ENCODE data around the gene CNGA1. TPM values are rescaled to one million over a fixed set of nuclear protein-coding genes. Genes with fewer than 3 reads are reported as not detected.
"Not testable (repeated sequence)": the region's sequence is repeated elsewhere in the genome, so short reads cannot be mapped to it uniquely, and the experiment has no call there.

CNGA1 gene
- total RNA-seq, 1 donor from 2014 or later, result not detected

- no peak for DNase-seq (ENCODE audit: low read depth, low spot score)
Measured at GRCh38 chr4:47972721-47973120, 43.8 kb downstream of the CNGA1 start.

- no peak for DNase-seq (ENCODE audit: low read depth, low spot score)
Measured at GRCh38 chr4:47972181-47972580, 44.3 kb downstream of the CNGA1 start.

- DNase-seq (ENCODE audit: low read depth, low spot score), result no peak
Measured at GRCh38 chr4:47968847-47969246, 47.6 kb downstream of the CNGA1 start.

GRCh38 chr4:47954677-47955076 lies 61.8 kb downstream of the CNGA1 start:
- no peak for DNase-seq (ENCODE audit: low read depth, low spot score)

- no peak for DNase-seq (ENCODE audit: low read depth, low spot score)
Measured at GRCh38 chr4:47954245-47954644, 62.2 kb downstream of the CNGA1 start.

GRCh38 chr4:47945930-47946726 lies 70.4 kb downstream of the CNGA1 start:
- DNase-seq (ENCODE audit: low read depth, low spot score), result no peak

- no peak for DNase-seq (ENCODE audit: low read depth, low spot score)
Measured at GRCh38 chr4:47942081-47942819, 74.2 kb downstream of the CNGA1 start.

- DNase-seq (ENCODE audit: low read depth, low spot score), result no peak
Measured at GRCh38 chr4:47939456-47939855, 77.0 kb downstream of the CNGA1 start.

- no peak for DNase-seq (ENCODE audit: low read depth, low spot score)
Measured at GRCh38 chr4:47936336-47936735, 80.1 kb downstream of the CNGA1 start.

GRCh38 chr4:47933840-47934239 lies 82.6 kb downstream of the CNGA1 start:
- no peak for DNase-seq (ENCODE audit: low read depth, low spot score)

GRCh38 chr4:47930971-47931804 lies 85.3 kb downstream of the CNGA1 start:
- no peak for DNase-seq (ENCODE audit: low read depth, low spot score)

GRCh38 chr4:47929682-47930201 lies 86.7 kb downstream of the CNGA1 start:
- no peak for DNase-seq (ENCODE audit: low read depth, low spot score)

- DNase-seq (ENCODE audit: low read depth, low spot score), result no peak
Measured at GRCh38 chr4:47926667-47927258, 89.7 kb downstream of the CNGA1 start.

GRCh38 chr4:47923261-47923608 lies 93.2 kb downstream of the CNGA1 start:
- DNase-seq (ENCODE audit: low read depth, low spot score), result not testable (repeated sequence)

- not testable (repeated sequence) for DNase-seq (ENCODE audit: low read depth, low spot score)
Measured at GRCh38 chr4:47922436-47923260, 93.8 kb downstream of the CNGA1 start.

GRCh38 chr4:47917163-47917562 lies 99.3 kb downstream of the CNGA1 start:
- not testable (repeated sequence) for DNase-seq (ENCODE audit: low read depth, low spot score)

GRCh38 chr4:47915378-47915777 lies 101.1 kb downstream of the CNGA1 start:
- DNase-seq (ENCODE audit: low read depth, low spot score), result no peak

GRCh38 chr4:47914926-47915237 lies 101.6 kb downstream of the CNGA1 start:
- no peak for DNase-seq (ENCODE audit: low read depth, low spot score)

- peak; percentile 89 for DNase-seq (ENCODE audit: low read depth, low spot score)
Measured at GRCh38 chr4:47914220-47914925, 102.1 kb downstream of the CNGA1 start, which contains the start of gene NFXL1. Gene NFXL1, minus strand, starts transcription at chr4:47914583. Its CDS starts 380 bp downstream, at chr4:47914203.

- no peak for DNase-seq (ENCODE audit: low read depth, low spot score)
Measured at GRCh38 chr4:47913861-47914219, 102.6 kb downstream of the CNGA1 start.
